Liver (tissue), 3 donors: Measurements from ENCODE around the gene ZNF335.

Experiments used
- FOXA1 ChIP-seq: IDR thresholded peaks from 2 replicates; pipeline ENCODE4 v1.6.1; 2016; ENCODE audit warnings: antibody characterized with exemption
- RAD21 ChIP-seq, 2 donors: IDR thresholded peaks; 2 replicates each; pipeline ENCODE4 v1.6.1; 2016; ENCODE audit warnings: antibody characterized with exemption in 2 of 2, mild to moderate bottlenecking in 2 of 2
- TAF1 ChIP-seq: conservative IDR thresholded peaks from 2 replicates; pipeline ENCODE4 v1.6.1; 2016; ENCODE audit warnings: antibody characterized with exemption, mild to moderate bottlenecking
- TF ChIP-seq, protein P1 (sequence below): IDR thresholded peaks from 2 replicates; pipeline ENCODE4 v1.6.1; 2016; ENCODE audit warnings: antibody characterized with exemption, mild to moderate bottlenecking
- TF ChIP-seq, protein P2 (sequence below): fragments of 150-350 bp; IDR thresholded peaks from 2 replicates; pipeline ENCODE4 v1.5.1; 2017; ENCODE audit warnings: improper control_type of control experiment, low read depth, low read length; ENCODE audit not compliant: missing input control
- TF ChIP-seq, protein P3 (sequence below): IDR thresholded peaks from 2 replicates; pipeline ENCODE4 v1.6.1; 2016; ENCODE audit warnings: antibody characterized with exemption
- donor health status: healthy.
- donor health status: healthy.

DNA sequence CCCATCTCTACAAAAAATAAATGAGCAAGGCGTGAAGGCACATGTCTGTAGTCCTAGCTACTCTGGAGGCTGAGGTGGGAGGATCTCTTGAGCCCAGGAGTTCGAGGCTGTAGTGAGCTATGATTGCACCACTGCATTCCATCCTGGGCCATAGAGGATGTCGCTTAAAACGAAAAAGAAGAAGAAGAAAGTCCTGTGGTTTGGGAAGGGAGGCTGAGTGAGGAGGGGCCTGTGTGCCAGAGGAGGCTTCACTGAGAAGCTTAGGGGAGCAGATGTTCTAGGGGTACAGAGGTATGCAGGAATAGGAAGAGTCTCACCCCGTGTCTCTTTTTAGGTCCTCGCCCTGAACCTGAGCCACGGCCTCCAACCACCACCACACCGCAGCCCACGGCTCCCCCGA lies 40.9 kb upstream of the ZNF335 start:
- TF ChIP-seq FOXA1 (no peak), TAF1 (no peak), RAD21 (IDR thresholded peaks at IDR 0.05) (no peak)
- TF ChIP-seq, protein P1, sequence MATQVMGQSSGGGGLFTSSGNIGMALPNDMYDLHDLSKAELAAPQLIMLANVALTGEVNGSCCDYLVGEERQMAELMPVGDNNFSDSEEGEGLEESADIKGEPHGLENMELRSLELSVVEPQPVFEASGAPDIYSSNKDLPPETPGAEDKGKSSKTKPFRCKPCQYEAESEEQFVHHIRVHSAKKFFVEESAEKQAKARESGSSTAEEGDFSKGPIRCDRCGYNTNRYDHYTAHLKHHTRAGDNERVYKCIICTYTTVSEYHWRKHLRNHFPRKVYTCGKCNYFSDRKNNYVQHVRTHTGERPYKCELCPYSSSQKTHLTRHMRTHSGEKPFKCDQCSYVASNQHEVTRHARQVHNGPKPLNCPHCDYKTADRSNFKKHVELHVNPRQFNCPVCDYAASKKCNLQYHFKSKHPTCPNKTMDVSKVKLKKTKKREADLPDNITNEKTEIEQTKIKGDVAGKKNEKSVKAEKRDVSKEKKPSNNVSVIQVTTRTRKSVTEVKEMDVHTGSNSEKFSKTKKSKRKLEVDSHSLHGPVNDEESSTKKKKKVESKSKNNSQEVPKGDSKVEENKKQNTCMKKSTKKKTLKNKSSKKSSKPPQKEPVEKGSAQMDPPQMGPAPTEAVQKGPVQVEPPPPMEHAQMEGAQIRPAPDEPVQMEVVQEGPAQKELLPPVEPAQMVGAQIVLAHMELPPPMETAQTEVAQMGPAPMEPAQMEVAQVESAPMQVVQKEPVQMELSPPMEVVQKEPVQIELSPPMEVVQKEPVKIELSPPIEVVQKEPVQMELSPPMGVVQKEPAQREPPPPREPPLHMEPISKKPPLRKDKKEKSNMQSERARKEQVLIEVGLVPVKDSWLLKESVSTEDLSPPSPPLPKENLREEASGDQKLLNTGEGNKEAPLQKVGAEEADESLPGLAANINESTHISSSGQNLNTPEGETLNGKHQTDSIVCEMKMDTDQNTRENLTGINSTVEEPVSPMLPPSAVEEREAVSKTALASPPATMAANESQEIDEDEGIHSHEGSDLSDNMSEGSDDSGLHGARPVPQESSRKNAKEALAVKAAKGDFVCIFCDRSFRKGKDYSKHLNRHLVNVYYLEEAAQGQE, result no peak
- TF ChIP-seq, protein P2, sequence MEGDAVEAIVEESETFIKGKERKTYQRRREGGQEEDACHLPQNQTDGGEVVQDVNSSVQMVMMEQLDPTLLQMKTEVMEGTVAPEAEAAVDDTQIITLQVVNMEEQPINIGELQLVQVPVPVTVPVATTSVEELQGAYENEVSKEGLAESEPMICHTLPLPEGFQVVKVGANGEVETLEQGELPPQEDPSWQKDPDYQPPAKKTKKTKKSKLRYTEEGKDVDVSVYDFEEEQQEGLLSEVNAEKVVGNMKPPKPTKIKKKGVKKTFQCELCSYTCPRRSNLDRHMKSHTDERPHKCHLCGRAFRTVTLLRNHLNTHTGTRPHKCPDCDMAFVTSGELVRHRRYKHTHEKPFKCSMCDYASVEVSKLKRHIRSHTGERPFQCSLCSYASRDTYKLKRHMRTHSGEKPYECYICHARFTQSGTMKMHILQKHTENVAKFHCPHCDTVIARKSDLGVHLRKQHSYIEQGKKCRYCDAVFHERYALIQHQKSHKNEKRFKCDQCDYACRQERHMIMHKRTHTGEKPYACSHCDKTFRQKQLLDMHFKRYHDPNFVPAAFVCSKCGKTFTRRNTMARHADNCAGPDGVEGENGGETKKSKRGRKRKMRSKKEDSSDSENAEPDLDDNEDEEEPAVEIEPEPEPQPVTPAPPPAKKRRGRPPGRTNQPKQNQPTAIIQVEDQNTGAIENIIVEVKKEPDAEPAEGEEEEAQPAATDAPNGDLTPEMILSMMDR, result no peak
- TF ChIP-seq, protein P3, sequence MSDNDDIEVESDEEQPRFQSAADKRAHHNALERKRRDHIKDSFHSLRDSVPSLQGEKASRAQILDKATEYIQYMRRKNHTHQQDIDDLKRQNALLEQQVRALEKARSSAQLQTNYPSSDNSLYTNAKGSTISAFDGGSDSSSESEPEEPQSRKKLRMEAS, result no peak
